HG03060 (cell line): ENCODE results near the gene MRC2.
A peak's percentile ranks its signal among the peaks of the same experiment; 100 is the strongest.

Experiments used
- ATAC-seq: cut with Tn5 transposase; IDR thresholded peaks from one replicate; pipeline ENCODE4 v1.9.1; 2021; ENCODE audit warnings: low read depth, moderate number of reproducible peaks; ENCODE audit not compliant: unreplicated experiment

Gene MRC2

DNA sequence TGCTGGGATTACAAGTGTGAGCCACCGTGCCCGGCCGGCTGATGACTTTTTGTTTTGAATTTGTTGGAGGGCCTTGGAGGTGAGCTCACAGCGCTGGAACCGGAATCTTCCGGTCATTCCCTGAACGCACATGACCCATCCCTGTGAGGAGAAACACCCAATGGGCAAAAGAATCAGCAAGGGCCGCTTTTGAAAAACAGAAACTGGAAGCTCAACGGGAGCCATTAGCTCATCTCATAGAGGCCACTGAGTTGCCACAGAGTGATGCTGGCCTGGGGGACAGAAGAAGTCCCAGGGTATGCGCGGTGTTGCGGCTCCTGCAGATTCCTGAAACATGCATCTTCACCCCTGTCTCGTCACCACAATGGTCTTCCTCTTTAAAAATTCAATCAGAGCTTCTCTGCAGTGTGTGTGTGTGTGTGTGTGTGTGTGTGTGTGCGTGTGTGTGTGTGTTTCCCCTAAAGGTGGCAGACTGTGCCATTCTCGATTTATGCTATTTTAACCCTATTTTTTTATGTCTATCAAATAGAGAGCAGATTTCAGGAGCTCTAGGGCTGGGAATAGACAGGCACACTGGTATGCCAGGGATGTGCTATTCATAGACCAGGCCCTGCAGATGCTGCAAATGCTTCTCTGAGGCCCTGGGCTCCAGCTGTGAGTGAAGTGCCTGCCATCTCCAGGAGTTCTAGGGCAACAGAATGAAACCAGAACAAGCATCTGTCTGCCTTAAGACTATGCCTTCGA is 112.3 kb downstream of the MRC2 start:
- no peak for ATAC-seq

DNA sequence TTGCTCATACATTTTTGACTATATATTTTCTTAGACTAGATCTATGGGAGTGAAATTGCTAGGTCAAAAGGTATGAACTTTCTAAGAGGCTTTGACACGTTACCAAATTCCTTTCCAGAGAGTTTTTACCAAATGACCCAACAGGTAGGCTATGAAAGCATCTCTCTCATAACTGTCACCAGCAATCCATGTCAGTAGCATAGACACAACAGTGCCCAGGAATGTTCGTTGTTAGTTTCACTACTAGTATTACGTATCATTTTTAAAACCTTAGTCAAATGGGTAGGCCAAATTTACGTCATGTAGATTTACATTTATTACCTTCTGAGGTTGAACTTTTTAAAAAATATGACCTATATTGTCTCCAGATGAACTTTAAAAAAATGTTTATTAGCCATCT is 113.8 kb downstream of the MRC2 start:
- ATAC-seq = peak; percentile 61
